ENCODE measurements around the gene E2F3. TPM values are rescaled to one million over a fixed set of nuclear protein-coding genes. Genes with fewer than 3 reads are reported as not detected.
"Not testable (repeated sequence)": the region's sequence is repeated elsewhere in the genome, so short reads cannot be mapped to it uniquely, and the experiment has no call there.

E2F3 gene
- total RNA-seq, 1 donor from 2014 or later, result 39.1 TPM

DNA sequence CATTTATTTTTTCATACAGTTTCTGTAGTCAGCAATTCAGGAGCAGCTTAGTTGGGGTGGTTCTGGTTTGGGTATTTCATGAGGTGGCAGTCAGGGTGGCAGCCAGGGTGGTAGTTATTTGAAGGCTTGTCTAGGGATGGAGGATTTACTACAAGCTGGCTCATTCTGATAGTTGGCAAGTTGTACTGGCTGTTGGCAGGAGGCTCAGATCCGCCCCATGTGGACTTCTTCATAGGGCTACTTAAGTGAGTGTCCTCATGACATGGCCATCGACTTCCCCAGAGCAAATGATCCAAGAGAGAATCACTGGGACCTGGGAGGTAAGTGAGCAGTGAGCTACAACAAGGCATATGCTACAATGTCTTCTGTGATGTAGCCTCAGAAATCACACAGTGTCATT, 110.2 kb downstream of the E2F3 start:
- intact Hi-C loops (cut with micrococcal nuclease), result no loop called here

- intact Hi-C loops (cut with micrococcal nuclease), result not testable (repeated sequence)
Observed at GRCh38 chr6:20525208-20525607, 123.5 kb downstream of the E2F3 start.

DNA sequence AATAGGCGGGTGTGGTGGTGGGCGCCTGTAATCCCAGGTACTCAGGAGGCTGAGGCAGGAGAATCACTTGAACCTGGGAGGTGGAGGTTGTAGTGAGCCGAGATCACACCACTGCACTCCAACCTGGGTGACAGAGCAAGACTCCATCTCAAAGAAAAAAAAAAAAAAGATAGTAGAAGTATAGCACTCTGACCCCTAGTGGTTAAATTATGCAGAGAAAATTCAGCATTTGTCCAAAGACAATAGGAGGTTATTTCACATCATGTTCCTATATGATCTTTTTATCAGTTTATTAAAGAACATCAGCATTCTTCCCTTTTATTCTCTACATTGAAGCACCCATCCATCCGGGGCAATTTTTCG, 127.4 kb downstream of the E2F3 start:
- intact Hi-C loops (cut with micrococcal nuclease), result loop anchor here (1.0 kb wide), 1 partner anchor 238 kb away; no protein-coding TSS in a partner anchor

DNA sequence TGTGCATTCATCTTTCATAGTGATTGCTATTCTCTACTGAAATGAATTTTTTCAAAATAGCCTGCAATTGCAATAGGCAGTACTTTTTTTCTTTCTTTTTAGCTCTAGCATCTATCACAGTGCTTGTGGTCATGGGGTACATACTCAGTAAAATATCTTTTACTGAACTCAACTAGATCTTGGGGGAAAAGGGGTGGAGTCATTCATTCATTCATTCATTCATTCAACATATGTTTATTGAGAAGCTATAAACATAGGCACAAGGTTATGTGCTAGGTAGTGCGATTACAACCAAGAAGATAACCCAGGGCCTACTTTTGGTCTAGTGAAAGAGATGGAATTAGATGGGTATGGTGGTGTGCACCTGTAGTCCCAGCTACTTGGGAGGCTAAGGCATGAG, 131.2 kb downstream of the E2F3 start:
- intact Hi-C loops (cut with micrococcal nuclease), result no loop called here

DNA sequence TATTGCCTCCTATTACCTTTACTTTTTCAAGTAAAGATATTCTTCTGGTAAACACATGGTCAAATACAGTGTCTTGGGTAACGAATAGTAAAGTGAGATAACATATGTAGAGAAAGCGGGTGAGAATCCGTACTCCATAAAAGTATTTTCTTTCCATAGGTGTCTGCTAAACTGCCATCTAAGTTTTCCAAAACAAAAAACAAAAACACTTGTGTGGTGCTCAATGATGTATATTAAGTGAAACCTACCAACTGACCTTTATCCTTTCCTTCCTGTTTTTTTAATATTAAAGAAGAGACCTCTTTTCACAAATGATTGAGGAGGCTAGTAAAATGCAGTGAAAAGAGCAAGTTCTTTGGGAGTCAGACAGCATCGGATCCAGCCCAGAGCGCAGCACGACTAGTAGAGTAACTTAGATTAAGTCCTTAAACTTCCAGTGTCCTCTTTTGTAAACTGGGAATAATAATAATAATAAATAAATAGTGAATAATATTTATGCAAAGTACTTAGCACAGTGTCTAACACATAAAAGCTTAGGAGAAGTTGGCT, 132.1 kb downstream of the E2F3 start:
- intact Hi-C loops (cut with micrococcal nuclease), result loop anchor here (1.0 kb wide), 3 partner anchors 9 to 322 kb away; partner anchors contain the start of genes E2F3 and MBOAT1

GRCh38 chr6:20534295-20535262, 132.9 kb downstream of the E2F3 start, which contains the start of gene CDKAL1:
CDKAL1 (plus strand) TSS chr6:20534457; CDS start chr6:20546351, 11,894 bp downstream.
- intact Hi-C loops (cut with micrococcal nuclease), result loop anchor here (1.0 kb wide), 3 partner anchors 9 to 322 kb away; partner anchors contain the start of genes E2F3 and MBOAT1

DNA sequence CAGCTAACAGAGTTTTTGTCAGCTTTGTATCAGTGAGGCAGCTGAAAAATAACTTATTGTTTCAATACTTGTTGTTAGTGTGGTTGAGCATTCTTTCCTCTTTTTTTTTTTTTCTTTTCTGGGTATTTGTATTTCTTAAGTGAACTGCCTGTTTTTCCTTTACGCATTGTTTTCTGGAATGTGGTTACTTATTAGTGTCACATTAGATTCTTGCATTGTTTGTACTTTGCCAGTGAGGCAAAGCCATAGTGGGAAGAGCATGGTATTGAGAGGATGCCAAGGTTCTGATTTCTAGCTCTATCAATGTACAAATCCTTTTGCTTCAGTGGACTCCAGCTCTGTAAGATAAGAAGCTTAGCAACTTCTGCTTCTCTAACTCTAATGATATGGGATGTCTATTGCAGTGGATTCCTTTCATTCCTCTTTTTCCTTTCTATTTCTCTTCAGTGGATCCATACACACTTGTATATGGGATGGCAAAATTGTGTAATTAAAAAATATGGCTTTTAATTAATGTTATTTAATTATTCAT, 136.5 kb downstream of the E2F3 start:
- intact Hi-C loops (cut with micrococcal nuclease), result no loop called here

- intact Hi-C loops (cut with micrococcal nuclease), result no loop called here
Observed at GRCh38 chr6:20538907-20539306, 137.2 kb downstream of the E2F3 start.

DNA sequence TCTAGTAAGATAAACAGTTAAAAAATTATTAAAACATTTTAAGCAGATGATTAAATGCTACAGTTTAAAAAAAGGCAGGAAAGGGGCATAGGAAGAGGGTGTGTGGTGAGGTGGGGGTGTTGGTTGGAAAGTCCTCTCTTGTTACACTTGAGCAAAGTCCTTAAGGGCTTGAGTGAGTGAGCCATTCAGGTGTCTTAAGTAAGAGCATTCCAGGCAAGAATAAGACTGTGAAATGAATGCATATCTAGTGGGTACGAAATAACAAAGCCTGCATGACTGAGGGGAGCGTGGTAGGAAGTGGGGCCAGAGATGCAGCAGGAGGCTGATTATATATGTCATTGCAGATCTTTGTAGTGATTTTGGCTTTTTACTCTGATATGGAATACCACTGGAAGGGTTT, 137.7 kb downstream of the E2F3 start:
- intact Hi-C loops (cut with micrococcal nuclease), result no loop called here

DNA sequence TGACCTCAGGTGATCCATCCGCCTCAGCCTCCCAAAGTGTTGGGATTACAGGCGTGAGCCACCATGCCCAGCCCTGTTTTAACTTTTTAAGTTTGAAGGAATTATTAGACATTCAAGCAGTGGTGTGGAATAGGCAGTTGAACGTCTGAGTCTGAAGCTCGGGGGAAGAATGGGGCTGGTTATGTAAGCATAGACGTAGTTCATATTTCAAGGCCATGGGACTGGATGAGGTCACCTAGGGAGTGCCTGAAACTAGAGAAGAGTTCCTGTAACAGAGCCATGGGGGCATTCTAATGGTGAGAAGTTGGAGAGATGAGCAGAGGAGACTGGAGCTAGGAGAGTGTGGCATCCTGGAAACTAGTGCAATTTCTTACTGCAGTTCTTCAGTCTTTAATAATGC, 139.0 kb downstream of the E2F3 start:
- intact Hi-C loops (cut with micrococcal nuclease), result no loop called here

- intact Hi-C loops (cut with micrococcal nuclease), result no loop called here
Observed at GRCh38 chr6:20541382-20541781, 139.7 kb downstream of the E2F3 start.

GRCh38 chr6:20542927-20543602, 141.4 kb downstream of the E2F3 start:
- intact Hi-C loops (cut with micrococcal nuclease), result loop anchor here (1.0 kb wide), 1 partner anchor 9 kb away; the partner anchor contains the start of gene CDKAL1

Other genes with a start within 250 kb of the E2F3 start
- 32.6 and 34.9 TPM in 2 replicates for gene MBOAT1, start 189.4 kb upstream of the E2F3 start, total RNA-seq
- gene CDKAL1, start 132.6 kb downstream of the E2F3 start, total RNA-seq, result 29.5 and 30.1 TPM in 2 replicates